ENCODE results near the gene OLFML2A. TPM values are rescaled to one million over a fixed set of nuclear protein-coding genes. Genes with fewer than 3 reads are reported as not detected.

OLFML2A gene
- total and polyA plus RNA-seq, 2 of the 13 experiments (the other 11 are each of a cell fraction or from before 2014, with no cell fraction given) = 0.01 to 0.02 TPM

- in situ Hi-C loops (cut with HindIII; ENCODE audit: extremely low pct_ligation_motif_present, low pct_unique_long_range_greater_than_20kb) = loop anchor here (10.0 kb wide), 1 partner anchor 49 kb away; no protein-coding TSS in a partner anchor
- H3K4me1 ChIP-seq (ENCODE audit: insufficient read depth, low read length) = peaks cover 56% of the 10 kb centered on the region
- intact Hi-C loops (cut with micrococcal nuclease; ENCODE audit: unreplicated experiment) = no loop called here
- no peaks in the 10 kb centered on the region for H4K20me1 ChIP-seq (ENCODE audit: insufficient read depth, low read length)
- BruUV-seq (replicated peaks) = no TSS peak
- ChIA-PET CTCF (ENCODE audit: low intra/inter-chr PET ratio, low total read pairs) (no interaction called here), POLR2A (no interaction called here)
- no peak overlapping the region for H3K9ac ChIP-seq (ENCODE audit: insufficient read depth, low read depth, low read length)
- H3K27ac ChIP-seq (ENCODE audit: extremely low read length, insufficient read depth, low read length) = no peak overlapping the region
- TF ChIP-seq TIGD3 (CRISPR knock-in tag; IDR thresholded peaks at IDR 0.05; ENCODE audit: borderline replicate concordance) (no peak), ZIK1 (CRISPR knock-in tag; IDR thresholded peaks at IDR 0.05; ENCODE audit: borderline replicate concordance, low read depth) (no peak), TGIF2 (CRISPR knock-in tag; IDR thresholded peaks at IDR 0.05) (no peak), RXRB (CRISPR knock-in tag; IDR thresholded peaks at IDR 0.05; ENCODE audit: borderline replicate concordance) (no peak), CSRNP2 (CRISPR knock-in tag; conservative IDR thresholded peaks at IDR 0.05; ENCODE audit: low read depth) (no peak), ISL2 (CRISPR knock-in tag; IDR thresholded peaks at IDR 0.05) (no peak), SYNCRIP (IDR thresholded peaks at IDR 0.05; ENCODE audit: insufficient read depth, low read depth, low read length) (no peak), NFKBIZ (CRISPR knock-in tag; IDR thresholded peaks at IDR 0.05) (no peak), MBNL3 (CRISPR knock-in tag; conservative IDR thresholded peaks at IDR 0.05) (no peak), ZFP90 (CRISPR knock-in tag; IDR thresholded peaks at IDR 0.05; ENCODE audit: borderline replicate concordance) (no peak)
- H3K36me3 ChIP-seq (replicated peaks in 1 of 2; ENCODE audit: control insufficient read depth in 1 of 2, insufficient read depth in 2 of 2, low read length in 2 of 2) = no peaks in the 10 kb centered on the region
- H3K79me2 ChIP-seq (ENCODE audit: insufficient read depth, low read length) = no peaks in the 10 kb centered on the region
- no peaks in the 10 kb centered on the region for H3K9me3 ChIP-seq (ENCODE audit: low read length)
- no peak overlapping the region for H3K4me2 ChIP-seq (ENCODE audit: low read depth, low read length)
- WGBS (ENCODE audit: low lambda C conversion rate) = 35% methylated on average over 10 of the region's 11 CpGs
- no peak for FAIRE-seq
- no peak overlapping the region for H2AFZ ChIP-seq (ENCODE audit: low read length)
- H3K4me3 ChIP-seq (replicated peaks in 1 of 3; ENCODE audit: insufficient read depth in 1 of 3, low read depth in 2 of 3, low read length in 3 of 3) = no peak overlapping the region
- no peaks in the 10 kb centered on the region; a peak in 2 of 5 replicates for H3K27me3 ChIP-seq (ENCODE audit: control insufficient read depth in 1 of 2, insufficient read depth in 2 of 2, low read length in 2 of 2)
- DNase-seq (ENCODE audit: low spot score) = no peak
- ATAC-seq = no peak
These were observed 66.6 kb downstream of the OLFML2A start for GRCh38 chr9:124843456-124844034.

Data from HepG2 (cell line).